Measurements from ENCODE around the gene ITGB1BP2.
"Not testable (repeated sequence)": the region's sequence is repeated elsewhere in the genome, so short reads cannot be mapped to it uniquely, and the experiment has no call there.

ITGB1BP2 gene

DNA sequence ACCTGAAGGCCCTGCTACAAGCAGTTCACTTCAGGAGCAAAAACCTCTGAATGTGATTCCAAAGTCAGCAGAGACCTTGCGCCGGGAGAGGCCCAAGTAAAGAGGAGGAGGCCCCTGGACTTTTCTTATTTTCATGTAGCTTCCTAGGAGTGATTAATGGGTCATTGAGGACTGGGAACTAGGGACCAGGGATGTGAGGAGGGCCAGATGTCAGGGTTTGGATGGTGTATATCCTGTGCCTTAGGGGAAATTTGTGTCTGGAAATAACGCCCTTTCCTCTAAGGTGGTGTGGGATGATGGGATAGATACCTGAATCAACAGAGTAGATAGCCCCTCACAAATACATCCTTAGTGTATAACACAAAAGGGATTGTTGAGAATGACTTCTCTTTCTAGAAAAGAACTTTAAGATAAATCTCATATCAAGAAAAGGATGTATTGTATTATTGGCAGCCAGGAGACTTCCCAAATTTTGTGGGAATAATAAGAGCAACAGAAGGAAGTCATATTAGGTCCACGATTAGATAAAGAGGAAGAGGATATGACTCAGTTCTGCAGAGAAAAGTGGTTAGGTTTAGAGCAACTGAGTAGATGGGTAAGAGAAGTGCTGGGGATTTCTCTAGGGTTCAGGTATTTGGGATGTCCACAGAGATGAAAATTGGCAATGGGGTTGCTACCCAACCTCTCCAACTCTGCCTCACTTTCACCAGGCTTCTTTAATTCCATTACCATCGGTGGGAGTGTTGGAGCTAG is 1.1 kb downstream of the ITGB1BP2 start:
- no peak for DNase-seq (ENCODE audit: low read depth)

DNA sequence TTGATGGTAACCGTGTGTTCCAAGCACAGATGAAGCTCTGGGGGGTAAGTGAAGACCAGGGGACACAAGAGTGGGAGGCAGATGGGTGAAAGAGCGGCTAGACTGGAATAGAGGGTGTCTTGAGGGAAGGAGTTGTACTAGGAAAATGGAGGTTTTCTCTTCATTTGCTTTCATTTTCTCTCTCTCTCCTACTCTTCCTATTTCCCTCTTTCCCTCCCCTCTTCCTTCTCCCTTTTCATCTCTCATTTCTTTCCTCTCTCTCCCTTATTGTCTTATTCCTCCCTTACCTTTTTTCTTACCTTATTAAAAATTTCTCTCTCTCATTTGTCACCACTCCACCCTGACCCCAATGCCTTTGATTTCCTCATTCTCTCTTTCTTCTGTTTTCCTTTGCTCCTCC is 3.0 kb downstream of the ITGB1BP2 start:
- no peak for DNase-seq (ENCODE audit: low read depth)

DNA sequence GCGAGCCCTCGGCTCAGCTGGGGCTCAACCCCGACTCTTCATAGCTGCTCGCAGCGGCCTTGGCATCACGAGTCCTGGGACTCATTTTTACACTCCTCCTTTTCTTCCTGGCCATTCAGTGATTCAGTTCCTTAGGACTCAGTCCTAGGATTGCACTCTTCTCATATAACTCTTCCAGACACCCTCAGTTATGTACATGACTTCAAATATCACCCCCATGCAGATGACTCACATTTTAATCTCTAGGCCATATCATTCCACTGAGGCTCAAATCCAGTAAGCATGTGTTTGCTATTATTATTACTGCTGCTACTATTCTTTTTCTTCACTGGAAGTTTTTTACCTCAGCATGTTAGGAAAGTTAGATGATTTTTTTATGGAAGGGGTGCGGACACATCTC is 14.4 kb downstream of the ITGB1BP2 start:
- no peak for DNase-seq (ENCODE audit: low read depth)

DNA sequence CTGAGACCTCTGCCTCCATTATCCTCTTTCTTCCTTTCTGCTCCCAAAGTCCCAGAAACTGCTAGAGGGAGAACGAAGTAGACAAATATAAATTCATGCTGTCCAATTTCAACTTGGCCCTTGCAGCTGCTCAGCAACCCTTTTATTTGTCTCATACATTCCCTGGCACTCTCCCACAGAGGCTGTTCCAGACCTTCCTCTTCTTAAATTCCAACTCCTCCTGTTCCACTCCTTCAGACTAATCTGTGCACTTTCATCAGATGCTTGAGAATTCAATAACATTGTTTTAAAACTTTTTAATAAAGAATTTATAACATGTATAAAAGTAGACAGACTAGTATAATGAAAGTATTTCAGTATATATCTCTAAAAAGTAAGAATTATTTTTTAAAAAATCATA is 15.4 kb downstream of the ITGB1BP2 start:
- DNase-seq (ENCODE audit: low read depth): not testable (repeated sequence)

DNA sequence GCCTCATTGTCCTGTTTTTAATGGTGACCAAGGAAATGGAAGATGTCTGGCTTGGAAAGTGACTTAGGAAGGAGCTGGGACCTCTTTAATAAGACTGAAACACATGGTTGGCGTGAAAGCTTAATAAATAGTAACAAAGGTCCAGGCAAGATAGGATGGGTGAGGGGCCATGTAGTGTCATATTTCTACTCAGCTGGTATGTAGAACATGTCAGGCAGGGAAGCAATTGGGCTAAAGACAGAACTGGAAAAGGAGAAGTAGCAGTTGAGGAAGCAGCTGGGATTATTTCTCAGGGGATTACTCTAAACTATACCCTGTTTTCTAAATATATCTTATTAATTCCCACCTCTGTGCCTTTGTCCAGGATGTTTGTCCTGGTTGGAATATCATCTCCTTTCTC is 18.6 kb downstream of the ITGB1BP2 start:
- no peak for DNase-seq (ENCODE audit: low read depth)

DNA sequence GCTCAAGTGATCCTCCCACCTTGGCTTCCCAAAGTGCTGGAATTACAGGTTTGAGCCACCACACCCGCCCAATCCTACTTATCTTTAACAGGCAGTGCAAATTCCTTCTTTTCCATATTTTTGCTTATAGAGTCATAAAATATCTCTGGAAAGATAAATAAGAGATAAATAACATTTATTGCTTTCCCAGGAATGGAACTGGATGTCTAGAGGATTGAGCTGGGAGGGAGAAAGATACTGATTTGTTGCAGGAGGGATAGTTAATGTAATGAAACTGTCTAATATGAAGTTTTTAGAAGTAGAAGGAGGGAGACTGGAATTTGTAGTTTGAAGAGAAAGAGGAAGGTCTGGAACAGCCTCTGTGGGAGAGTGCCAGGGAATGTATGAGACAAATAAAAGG is 20.2 kb downstream of the ITGB1BP2 start:
- no peak for DNase-seq (ENCODE audit: low read depth)

DNA sequence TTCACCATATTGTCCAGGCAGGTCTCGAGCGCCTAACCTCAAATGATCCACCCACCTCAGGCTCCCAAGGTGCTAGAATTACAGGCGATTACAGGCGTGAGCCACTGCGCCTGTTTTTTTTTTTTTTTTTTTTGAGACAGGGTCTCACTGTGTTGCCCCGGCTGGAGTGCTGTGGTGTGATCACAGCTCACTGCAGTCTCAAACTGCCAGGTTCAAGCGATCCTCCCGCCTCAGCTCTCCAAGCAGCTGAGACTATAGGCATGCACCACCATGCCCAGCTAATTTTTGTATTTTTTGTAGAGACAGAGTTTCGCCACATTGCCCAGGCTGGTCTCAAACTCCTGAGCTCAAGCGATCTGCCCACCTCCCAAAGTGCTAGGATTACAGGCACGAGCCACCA is 22.9 kb downstream of the ITGB1BP2 start:
- not testable (repeated sequence) for DNase-seq (ENCODE audit: low read depth)

DNA sequence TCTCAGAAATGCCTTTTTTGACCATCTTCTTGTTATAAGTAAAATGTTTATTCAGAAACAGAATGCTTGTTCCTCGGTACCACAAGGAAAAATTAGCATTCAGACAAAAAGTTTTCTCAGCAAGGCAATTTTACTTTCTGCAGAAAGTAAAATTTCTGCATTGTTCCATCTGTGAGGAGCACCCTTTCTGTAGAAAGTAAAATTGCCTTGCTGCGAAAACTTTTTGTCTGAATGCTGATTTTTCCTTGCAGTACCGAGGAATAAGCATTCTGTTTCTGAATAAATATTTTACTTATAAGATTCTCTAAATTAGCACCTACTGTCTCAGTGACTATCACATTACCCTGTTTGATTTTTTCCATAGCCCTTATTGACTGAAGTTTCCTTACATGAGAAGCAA is 24.8 kb downstream of the ITGB1BP2 start:
- DNase-seq (ENCODE audit: low read depth): no peak

DNA sequence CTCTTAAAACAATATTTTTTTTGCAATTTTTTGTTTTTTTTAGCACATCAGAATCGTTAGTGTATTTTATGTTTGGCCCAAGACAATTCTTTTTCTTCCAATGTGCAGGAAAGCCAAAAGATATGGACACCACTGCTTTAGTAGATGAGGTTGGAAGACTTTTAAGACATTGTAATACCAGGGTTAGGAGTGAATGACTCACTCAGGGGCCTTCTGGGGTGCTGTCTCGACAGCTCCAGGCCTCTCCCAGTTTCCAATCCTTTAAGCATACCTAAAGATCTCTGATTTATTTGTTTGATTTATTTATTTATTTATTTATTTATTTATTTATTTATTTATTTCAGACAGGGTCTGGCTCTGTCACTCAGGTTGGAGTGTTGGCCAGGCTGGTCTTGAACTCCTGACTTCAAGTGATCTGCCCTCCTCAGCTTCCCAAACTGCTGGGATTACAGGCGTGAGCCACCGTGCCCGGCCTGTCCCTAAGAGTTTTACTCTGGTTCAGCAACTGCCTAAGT is 47.7 kb downstream of the ITGB1BP2 start:
- DNase-seq (ENCODE audit: low read depth): not testable (repeated sequence)

DNA sequence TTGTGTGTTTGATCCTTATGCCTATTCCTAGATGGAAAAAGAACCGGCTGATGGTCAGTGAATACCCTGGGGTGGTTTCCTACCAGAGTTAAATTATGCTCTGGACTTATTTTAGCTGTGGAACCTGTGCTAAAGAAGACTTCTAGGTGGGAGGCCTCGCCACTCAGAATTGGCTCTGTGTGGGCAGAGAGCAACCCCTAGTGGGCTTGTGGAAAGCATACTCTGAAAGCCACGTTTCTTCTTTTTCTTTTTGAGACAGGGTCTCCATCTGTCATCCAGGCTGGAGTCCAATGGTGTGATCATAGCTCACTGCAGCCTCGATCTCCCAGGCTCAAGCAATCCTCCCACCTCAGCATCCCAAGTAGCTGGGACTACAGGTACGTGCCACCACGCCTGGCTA is 48.3 kb downstream of the ITGB1BP2 start:
- not testable (repeated sequence) for DNase-seq (ENCODE audit: low read depth)

DNA sequence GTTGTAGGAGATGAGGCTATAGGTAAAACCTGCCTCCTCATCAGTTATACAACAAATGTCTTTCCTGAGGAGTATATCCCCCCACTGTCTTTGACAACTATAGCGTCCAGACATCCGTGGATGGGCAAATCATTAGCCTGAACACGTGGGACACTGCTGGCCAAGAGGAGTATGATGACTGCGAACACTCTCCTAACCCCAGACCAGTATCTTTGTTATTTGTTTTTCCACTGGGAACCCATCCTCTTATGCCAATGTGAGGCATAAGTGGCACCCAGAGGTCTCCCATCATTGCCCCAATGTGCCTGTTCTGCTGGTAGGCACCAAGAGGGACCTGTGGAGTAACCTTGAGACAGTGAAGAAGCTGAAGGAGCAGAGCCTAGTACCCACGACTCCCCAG is 50.9 kb downstream of the ITGB1BP2 start:
- not testable (repeated sequence) for DNase-seq (ENCODE audit: low read depth)

Data from stimulated activated CD8-positive, alpha-beta memory T cell treated with anti-CD3 and anti-CD28 coated beads, Interleukin-4, amount 100 ng/mL, for 24 hours (primary cell).